GM20000 (cell line): ENCODE results near the gene SYT1.

Source experiments
- DNase-seq: peaks from one replicate; pipeline ENCODE4 v3.0.0; 2012; ENCODE audit warnings: low spot score
- TF ChIP-seq, protein P1 (sequence below): IDR thresholded peaks from 2 replicates; pipeline ENCODE4 v1.5.1; 2012; ENCODE audit warnings: mild to moderate bottlenecking, control low read depth; ENCODE audit errors: extremely low read depth, missing control alignments

SYT1 gene

DNA sequence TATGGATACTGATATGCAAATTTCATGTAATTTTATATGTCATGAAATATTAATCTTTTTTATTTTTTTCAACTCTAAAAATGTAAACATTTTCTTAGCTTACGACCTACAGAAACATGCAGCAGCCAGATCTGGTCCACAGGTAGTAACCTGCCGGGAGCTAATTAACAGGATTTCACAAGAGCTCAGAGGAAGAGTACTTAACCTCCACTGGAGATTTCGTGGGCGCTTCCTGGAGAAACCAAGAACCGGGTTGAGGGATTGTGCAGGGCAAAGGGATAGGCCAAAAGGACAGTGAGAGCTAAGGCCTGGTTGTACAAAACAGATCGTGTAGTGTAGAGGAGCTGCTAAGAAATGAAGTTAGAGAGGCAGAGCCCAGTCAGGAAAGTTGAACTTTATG, 510.5 kb downstream of the SYT1 start:
- no peak for DNase-seq
- TF ChIP-seq, protein P1, sequence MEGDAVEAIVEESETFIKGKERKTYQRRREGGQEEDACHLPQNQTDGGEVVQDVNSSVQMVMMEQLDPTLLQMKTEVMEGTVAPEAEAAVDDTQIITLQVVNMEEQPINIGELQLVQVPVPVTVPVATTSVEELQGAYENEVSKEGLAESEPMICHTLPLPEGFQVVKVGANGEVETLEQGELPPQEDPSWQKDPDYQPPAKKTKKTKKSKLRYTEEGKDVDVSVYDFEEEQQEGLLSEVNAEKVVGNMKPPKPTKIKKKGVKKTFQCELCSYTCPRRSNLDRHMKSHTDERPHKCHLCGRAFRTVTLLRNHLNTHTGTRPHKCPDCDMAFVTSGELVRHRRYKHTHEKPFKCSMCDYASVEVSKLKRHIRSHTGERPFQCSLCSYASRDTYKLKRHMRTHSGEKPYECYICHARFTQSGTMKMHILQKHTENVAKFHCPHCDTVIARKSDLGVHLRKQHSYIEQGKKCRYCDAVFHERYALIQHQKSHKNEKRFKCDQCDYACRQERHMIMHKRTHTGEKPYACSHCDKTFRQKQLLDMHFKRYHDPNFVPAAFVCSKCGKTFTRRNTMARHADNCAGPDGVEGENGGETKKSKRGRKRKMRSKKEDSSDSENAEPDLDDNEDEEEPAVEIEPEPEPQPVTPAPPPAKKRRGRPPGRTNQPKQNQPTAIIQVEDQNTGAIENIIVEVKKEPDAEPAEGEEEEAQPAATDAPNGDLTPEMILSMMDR: no peak

DNA sequence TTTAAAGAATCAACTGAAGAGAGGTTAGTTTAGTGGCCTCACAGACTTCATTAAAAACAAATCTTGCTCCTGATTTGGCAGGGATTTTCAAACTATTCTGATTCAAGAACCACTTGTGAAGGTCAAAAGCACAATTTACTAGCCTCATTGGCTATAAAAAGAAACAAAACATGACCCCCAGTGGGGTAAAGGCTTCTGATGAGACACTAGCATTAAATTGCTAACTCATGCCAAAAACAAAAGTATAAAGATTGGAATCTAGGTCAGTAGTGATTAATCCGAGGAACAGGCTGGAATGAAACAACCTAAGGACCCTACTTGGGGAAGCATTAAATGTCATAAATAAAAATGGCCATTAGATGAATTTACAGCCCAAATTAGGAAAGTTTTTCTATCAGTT, 513.9 kb downstream of the SYT1 start:
- DNase-seq: no peak
- TF ChIP-seq, protein P1: no peak

DNA sequence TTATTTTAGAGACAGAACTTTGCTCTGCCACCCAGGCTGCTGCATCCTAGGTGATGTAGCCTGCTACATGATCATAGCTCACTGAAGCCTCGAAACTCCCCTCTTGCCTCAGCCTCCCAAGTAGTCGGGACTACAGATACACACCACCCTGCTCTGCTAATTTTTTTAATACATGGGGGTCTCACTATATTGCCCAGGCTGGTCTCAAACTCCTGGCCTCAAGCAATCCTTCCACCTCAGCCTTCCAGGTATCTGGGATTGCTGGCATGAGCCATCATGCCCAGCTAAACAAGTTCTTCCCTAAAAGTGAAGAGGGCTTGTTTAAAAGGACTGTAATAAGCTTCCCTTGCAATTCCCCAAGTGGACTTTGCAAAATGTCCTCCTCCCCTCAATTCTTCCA, 515.8 kb downstream of the SYT1 start:
- no peak for DNase-seq
- TF ChIP-seq, protein P1: no peak

DNA sequence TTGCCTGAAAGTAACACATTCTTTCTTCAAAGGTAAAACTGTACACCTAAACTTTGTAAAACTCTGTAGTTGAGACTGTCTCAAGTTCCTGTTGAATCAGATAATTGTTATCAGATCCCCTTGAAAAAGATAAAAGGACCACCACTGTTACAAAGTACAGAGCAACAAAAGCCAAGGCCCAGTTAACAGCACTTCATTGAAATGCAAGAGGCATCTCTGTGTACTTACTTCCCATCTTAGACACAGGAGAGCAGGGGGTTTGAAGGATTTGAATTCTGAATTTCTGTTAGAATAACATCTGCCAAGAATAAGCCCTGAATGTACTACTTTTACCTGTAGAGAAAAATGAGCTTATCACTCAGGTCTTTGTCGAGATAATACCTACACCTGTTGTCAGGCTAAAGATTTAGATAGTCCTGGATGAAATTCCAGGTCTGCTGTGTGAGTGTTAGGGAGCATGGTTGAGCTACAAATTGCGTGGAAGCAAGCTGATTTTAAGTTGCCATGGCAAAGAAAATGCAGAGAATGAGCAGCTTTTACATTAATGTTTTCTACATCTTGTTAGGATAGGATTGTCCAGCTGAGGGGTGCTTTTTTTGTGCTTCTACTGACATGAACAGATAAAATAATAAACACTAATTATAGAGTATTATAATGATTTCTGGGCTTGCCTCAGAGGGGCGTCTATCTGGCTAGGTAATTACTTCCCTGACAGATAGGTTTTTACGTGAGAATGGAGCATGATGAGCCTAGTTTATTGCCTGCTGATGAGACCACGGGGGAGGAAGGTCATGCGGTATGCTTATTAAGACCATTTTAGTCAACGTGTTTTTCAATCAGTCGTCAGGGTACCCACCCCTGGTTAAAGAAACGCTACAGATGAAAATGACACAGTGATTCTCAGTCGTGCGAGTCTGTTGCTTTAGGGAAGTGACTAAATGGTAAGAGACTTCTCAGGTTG, 517.0 kb downstream of the SYT1 start:
- no peak for DNase-seq
- TF ChIP-seq, protein P1: no peak

DNA sequence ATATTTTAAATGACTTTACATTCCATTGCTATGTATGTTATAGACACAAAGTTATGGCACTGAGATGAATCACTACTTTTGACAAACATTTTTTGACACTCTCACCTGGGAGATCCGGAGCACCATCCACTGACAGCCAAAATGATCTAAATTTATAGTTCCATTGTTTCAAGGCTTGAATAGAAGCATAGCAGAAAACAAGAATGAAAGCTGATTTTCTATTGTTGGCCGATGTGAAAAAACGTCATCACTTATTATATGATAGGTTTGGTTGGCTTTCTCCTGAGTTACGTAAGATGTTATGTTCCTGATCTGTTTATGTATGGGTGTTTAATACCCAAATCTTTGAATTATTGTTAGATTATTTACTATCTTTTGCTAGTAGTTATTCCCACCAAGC, 520.0 kb downstream of the SYT1 start:
- TF ChIP-seq, protein P1: no peak
- no peak for DNase-seq

DNA sequence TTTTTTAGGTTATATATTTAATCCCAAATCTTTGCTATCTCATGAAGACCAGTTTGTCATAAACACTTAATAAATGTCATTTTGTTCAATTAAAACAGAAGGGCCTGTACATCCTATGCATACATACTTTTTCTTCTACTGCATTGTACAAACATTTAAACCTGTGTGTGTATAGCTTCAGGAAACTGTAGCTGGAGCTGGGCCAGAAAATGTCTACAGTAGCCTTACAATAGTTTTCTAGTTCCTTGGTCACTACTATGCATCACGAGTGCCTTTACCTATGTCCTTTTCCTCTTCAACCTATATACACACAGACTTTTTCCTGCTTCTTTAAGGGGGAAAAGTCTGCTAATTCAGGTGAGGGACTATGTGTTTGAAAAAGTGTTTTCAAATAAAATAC, 523.4 kb downstream of the SYT1 start:
- no peak for DNase-seq
- TF ChIP-seq, protein P1: no peak

DNA sequence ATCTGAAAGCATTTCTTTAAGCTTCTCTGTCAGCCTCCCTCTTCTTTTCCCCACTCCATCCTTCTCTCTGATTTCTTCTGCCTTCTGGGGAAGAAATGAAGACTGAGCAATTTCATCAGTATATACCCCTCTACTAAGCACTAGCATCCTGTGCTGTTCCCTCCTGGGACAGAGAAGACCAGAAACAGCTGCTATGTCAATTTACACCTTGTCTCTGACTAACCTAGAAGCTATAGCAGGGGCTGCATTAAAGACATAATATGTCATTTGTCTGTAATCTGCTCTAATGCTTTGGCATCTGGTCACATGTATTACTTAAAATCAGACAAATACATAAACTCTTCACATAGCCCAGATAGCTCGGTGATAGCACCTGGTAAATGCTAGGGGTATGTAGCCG, 529.3 kb downstream of the SYT1 start:
- TF ChIP-seq, protein P1: no peak
- DNase-seq: no peak
